ENCODE results near the gene ZNF428.
"Not testable (repeated sequence)": the region's sequence is repeated elsewhere in the genome, so short reads cannot be mapped to it uniquely, and the experiment has no call there.

The ZNF428 gene

GRCh38 chr19:43616954-43617353, 2.5 kb downstream of the ZNF428 start:
- no peak for DNase-seq (ENCODE audit: low read depth in 2 of 2)

- no peak for DNase-seq (ENCODE audit: low read depth in 2 of 2)
Observed at GRCh38 chr19:43616306-43616705, 3.1 kb downstream of the ZNF428 start.

- no peak for DNase-seq (ENCODE audit: low read depth in 2 of 2)
Observed at GRCh38 chr19:43612374-43612773, 7.1 kb downstream of the ZNF428 start.

DNA sequence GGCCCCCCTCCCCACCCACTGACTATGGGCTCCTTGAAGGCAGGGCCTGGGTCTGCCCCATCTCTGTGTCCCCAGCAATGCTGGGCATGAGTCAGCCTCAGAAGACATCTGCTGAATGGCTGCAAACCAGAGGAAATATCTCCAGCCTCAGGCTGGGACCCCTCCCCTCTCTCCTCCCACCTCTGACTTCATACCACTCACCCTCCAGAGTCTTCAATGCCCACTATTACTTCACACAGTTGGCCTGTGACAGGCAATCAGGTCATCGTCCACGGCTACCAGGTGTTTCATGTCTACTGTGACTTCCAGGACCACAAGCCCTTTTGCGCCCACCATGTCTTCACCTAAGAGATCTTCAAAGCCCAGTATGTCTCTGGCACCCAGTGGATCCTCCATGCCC, 7.6 kb downstream of the ZNF428 start, which contains the start of gene SRRM5:
Gene SRRM5 (plus strand): TSS at position 301 of the 400 bp plus-strand sequence. CDS start 34 bp downstream, at position 335.
- DNase-seq (ENCODE audit: low read depth in 2 of 2), result no peak

GRCh38 chr19:43610493-43610892, 8.9 kb downstream of the ZNF428 start:
- no peak for DNase-seq (ENCODE audit: low read depth in 2 of 2)

GRCh38 chr19:43609872-43610271, 9.6 kb downstream of the ZNF428 start:
- DNase-seq (ENCODE audit: low read depth in 2 of 2), result no peak

- DNase-seq (ENCODE audit: low read depth in 2 of 2), result no peak
Observed at GRCh38 chr19:43607238-43608205, 11.9 kb downstream of the ZNF428 start.

DNA sequence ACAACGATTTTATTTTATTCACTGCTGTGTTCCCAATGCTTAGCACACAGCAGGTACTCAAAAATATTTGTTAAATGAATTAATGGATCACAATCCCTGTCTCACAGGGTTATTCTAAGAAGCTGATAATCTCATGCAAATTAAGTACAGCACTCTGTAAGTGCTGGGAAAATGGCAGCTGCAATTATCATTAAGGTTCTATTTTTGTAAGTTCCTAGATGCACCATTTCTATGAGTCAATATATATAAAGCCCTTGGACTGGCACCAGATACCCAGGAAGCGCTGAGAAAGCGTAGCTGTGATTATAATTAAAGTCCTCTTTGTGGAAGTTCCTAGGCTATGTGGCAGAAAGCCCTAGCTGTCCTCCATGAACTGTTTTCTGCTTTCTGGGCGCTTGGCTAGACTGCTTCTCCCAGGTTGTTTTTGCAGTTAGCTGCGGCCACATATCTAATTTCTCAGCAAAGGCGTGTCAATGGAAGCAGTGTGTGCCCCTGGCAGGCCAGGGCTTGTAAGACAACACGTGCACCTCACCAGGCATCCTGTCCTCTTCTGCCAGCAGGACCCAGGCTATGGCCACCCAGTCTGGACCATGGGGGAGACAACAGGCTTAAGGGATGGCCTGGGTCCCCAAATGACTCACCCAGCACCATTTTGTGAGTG, 12.7 kb downstream of the ZNF428 start:
- DNase-seq (ENCODE audit: low read depth in 2 of 2), result no peak

DNA sequence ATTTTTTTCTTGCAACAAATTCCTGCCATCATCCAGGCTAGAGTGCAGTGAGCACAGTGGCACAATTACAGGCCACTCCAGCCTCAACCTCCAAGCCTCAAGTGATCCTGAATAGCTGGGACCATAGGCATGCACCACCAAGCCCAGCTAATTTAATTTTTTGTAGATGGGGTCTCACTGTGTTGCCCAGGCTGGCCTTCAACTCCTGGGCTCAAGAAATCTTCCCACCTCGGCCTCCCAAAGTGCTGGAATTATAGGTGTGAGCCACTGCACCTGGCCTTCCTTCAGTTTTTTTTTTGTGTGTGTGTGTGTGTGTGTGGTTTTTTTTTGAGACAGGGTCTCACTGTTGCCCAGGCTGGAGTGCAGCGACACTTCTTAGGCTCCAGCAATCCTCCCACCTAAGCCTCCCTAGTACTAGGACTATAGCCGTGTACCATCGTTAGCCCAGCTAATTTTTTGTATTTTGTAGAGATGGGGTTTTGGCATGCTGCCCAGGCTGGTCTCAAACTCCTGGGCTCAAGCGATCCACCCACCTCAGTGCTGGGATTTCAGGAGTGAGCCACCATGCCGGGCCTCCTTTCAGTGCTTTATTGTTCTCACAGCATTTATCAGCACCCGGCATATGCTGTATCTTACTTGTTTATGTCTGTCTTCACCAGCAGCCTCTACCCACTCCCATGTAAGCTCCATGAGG, 13.4 kb downstream of the ZNF428 start:
- DNase-seq (ENCODE audit: low read depth in 2 of 2), result no peak

GRCh38 chr19:43600326-43600725, 19.1 kb downstream of the ZNF428 start:
- DNase-seq (ENCODE audit: low read depth in 2 of 2), result not testable (repeated sequence)

DNA sequence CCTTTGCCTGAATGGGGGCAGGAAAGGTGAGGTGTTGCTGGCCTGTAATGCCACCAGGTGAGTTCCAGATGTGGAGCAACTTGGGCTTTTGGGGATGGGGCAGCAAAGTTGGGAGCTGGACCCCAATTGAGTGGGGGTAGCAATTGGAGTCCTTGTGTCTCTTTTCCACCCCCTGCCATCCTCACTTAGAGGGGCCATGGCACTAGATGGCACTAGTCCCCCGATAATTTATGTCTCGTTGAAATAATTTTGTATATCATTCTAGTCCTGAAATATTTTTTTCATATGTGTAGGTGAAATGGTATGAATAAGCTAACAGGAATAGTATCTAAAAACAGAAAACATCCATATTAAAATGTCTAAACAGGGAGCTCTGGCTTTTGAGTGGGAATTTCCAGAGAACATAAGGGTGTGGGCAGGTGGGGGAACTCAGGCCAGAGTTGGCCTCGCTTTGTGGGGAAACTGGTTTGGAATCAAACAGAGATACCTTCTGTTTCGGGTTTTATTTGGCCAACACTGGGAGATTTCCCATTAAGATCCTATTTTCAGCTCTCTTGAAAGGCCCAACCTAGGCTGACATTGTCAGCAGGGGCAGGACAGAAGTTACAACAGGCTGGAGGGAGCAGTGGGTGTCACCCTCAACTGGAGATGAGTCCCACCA, 19.7 kb downstream of the ZNF428 start:
- DNase-seq (ENCODE audit: low read depth in 2 of 2), result no peak

DNA sequence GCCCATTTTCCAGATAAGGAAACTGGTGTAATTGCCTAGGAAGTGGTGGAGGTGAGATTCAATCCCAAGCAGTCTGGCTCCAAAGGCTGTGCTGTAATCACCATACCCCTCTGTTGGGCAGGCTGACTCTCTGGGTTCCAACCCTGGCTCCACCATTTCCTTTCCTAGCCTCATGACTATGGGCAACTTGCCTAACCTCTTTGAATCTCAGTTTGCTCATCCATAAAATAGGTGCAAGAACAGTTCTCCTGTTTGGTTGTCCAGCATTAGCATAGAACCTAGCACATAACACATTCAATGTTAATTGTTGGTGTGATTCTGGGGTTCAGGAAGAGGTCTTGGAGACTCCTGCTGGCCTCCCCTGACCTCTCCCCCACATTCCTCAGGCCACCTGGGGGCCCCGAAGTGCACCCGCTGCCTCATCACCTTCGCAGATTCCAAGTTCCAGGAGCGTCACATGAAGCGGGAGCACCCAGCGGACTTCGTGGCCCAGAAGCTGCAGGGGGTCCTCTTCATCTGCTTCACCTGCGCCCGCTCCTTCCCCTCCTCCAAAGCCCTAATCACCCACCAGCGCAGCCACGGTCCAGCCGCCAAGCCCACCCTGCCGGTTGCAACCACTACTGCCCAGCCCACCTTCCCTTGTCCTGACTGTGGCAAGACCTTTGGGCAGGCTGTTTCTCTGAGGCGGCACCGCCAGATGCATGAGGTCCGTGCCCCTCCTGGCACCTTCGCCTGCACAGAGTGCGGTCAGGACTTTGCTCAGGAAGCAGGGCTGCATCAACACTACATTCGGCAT, 20.8 kb downstream of the ZNF428 start:
- DNase-seq (ENCODE audit: low read depth in 2 of 2), result no peak

- no peak for DNase-seq (ENCODE audit: low read depth in 2 of 2)
Observed at GRCh38 chr19:43597876-43598275, 21.6 kb downstream of the ZNF428 start.

DNA sequence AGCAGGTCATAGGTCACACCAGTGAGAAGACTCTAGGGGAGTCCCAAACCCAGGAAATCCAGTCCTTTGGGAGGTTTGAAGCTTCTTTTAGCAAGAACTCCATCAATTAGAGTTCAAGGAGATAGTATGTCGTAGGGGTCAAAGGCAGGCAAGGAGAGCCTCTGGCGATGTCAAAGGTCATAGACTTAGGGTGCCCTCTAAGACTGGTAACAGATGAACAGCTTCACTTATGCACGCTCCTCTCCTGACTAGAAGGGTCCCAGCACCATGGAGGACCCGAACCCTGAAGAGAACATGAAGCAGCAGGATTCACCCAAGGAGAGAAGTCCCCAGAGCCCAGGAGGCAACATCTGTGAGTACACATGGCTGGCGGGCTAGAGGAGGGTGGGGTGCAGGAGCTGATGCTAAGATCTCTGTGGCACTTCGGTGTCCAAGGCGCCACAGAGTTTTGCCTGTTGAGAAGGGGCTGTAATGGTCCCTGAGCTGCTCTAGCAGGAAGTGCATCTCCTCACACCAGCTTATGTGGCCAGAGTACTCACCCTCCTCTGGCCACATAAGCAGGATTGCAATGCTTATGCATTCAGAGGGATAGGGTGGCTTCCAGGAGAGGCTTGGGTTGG, 22.5 kb downstream of the ZNF428 start:
- DNase-seq (ENCODE audit: low read depth in 2 of 2), result no peak

GRCh38 chr19:43595999-43596841, 23.2 kb downstream of the ZNF428 start, which contains the start of the genes IRGQ and ZNF576:
TSS of gene IRGQ (minus strand) at chr19:43596134. CDS start at chr19:43595338, 796 bp downstream.
TSS of gene ZNF576 (plus strand) at chr19:43596595. CDS start at chr19:43597109, 514 bp downstream.
- DNase-seq (ENCODE audit: low read depth in 2 of 2), result peak; percentile 100

GRCh38 chr19:43595605-43595998, 23.8 kb downstream of the ZNF428 start:
- peak in 1 of 2 donors; percentile 9 for DNase-seq (ENCODE audit: low read depth in 2 of 2)

- DNase-seq (ENCODE audit: low read depth in 2 of 2), result peak; percentile 56 to 60
Observed at GRCh38 chr19:43594710-43595604, 24.5 kb downstream of the ZNF428 start.

- DNase-seq (ENCODE audit: low read depth in 2 of 2), result no peak
Observed at GRCh38 chr19:43594081-43594697, 25.2 kb downstream of the ZNF428 start.

Measured in stimulated activated CD4-positive, alpha-beta T cell treated with anti-CD3 and anti-CD28 coated beads, Interleukin-1b, Interleukin-23, amount 100 ng/mL, for 4 hours (primary cell).